NCI-H774 (cell line): Measurements from ENCODE around the gene ARNT2.

Source experiments
- DNase-seq: peaks from one replicate; lab custom pipeline; 2025; lab: John Stamatoyannopoulos, UW

Gene ARNT2

DNA sequence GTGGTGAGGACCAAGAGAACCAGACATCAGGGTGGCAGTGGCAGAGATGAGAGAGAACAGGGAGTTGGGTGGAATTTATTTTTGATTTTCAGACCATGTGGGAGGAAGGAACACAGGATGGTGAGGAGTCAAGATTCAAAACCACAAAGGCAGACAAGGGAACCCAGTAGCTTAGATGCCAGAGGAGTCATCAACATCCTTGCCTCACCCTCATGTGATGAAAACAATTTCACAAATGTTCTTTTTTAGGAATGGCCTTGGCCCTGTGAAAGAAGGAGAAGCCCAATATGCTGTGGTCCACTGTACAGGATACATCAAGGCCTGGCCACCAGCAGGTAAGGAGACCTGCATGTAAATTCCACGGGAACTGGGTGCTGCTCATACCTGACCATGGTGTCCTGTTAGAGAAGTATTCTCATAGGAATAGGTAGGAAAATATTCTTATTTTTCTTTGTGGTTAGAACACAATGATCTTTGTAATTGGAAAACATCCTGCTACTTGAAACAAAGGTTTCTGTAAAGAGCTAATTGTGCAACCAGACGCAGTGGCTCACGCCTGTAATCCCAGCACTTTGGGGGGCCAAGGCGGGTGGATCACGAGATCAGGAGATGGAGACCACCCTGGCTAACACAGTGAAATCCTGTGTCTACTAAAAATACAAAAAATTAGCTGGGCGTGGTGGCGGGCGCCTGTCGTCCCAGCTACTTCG lies 110.0 kb downstream of the ARNT2 start:
- DNase-seq = no peak

DNA sequence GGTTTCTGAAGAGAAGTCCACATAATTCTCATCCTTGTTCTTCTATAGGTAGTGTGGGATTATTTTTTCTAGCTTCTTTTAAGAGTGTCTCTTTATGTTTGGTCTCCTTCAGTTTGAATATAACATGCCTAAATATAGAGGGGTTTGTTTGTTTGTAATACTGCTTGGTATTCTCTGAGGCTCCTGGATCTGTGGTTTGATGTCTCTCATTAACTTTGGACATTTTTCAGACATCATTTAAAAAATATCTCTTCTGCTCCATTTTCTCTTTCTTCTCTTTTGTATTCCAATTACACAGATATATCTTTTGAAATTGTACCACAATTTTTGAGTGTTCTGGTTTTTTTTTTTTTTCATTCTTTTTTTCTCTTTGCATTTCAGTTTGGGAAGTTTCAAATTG lies 113.1 kb downstream of the ARNT2 start:
- no peak for DNase-seq

DNA sequence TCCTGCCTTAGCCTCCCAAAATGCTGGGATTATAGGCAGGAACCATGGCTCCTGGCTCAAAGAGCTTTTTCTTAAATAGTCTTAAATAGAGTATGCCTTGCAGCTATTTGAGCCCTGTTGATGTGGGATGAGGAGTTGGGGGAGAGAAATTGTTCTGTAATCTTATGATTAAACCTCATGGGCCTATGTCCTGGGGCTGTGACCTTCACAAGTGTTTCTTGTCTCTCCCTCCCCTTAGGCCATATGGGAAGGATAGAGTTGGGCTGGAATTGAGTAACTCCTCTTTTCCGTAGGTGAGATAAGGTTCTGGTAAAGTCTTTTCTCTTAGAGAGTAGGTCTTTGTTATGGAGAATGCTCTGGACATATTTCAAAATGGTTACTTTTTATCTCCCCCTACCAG lies 114.3 kb downstream of the ARNT2 start:
- no peak for DNase-seq

DNA sequence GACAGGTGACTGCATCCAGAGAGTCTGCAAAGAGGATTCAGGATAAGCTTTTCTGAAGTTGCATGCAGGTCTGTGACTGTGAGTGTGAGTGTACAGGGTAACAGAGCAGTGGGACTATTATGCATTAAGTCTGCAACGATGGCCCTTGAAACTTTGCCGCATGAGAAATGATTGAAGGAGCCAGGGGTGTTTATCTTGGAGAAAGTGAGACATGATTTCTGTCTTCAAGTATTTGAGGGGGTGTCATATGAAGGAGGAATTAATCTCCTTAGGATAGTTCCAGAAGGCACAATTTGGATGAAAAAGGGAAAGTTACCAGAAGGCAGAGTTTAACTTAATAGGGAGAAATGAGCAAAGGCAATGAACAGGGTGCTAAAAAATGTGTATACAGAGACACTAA lies 119.6 kb downstream of the ARNT2 start:
- DNase-seq = no peak

DNA sequence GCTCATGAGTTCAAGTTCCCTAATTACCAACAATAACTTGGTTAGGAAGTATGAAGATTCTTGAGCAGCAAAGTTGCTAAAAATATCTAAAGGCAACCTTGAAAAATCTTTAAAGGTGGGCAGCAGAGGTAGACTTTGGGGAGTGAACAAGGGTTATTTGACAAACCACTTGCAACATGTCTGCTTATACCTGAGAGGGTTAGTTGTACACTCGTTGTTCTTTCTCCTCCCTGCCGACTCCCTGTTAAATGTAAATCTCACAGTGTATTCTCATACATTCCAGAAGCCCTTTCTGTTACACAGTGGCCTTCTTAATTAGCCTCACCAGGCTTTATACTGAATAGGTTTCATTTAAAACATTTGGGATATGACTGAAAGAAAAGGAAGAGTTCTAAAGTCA lies 121.7 kb downstream of the ARNT2 start:
- no peak for DNase-seq

DNA sequence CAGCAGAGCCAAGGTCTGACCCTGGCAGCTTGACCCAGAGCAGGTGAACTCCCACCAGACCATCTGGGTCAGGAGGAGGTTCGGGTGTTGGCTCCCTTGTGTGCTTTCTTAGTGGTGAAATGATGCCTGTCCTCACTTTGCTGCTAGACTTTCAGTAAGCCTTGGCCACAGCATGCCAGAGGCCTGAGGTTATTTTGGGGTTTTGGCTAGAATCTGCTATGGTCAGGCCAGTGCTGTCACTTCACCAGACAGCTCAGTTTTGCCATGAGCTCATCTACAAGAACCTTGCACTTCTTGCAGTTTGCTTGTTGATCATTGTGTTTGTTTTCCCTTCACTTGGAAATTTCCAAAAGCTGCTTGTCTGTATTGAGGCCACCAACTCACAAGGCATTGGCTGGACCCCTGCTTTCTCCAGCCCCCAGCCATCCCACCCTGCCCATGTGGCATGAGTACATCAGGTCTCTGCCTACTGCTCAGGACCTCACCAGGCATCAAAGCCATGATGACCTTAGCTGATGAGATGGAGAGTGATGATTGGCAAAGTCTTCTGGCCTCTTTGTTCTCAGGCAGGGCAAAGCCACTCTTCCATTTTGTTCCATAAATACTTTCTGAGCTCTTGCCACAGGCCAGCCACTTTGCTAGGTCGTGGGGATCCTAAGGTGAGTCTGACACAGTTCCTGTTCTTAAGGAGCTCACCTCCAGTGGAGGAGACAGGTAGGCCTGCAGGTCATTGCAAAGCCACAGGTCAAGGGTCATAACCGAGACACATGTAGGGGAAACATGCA lies 122.6 kb downstream of the ARNT2 start:
- DNase-seq = no peak

DNA sequence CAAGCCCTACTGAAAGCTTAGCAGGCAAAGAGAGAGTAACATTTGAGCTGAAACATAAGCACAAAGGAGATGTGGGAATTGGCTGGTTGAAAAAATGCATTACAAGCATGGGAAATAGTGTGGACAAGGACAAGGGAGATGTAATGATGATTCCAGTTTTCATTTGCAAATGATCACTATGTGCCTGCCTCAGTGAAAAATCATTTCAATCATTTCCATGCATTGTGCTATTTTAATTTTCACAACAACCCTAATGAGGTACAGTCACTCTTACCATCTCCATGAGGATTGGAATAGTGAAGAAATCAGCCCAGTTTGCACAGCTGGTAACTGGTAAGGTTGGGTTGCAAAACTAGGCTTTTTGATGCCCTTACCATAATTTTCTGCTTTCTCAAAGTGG lies 123.2 kb downstream of the ARNT2 start:
- DNase-seq = no peak

DNA sequence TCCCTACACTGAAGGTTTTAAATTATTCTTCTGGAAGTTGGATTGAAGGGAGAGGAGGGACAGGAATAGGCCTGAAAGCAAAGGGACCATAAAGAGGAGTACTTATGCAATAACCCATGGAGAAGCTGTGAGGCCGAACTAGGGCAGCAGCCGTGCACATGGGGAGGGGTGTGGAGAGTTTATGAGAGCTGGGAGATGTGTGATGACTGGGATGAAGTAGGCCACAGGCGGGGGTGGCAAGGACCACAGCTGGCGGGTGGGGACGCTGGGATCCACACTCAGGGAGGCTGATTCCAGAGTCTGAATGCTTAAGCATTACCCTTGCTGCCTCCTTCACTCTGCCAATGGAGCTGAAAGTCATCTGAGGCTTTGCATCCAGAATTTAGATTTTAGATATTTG lies 123.8 kb downstream of the ARNT2 start:
- DNase-seq = no peak

DNA sequence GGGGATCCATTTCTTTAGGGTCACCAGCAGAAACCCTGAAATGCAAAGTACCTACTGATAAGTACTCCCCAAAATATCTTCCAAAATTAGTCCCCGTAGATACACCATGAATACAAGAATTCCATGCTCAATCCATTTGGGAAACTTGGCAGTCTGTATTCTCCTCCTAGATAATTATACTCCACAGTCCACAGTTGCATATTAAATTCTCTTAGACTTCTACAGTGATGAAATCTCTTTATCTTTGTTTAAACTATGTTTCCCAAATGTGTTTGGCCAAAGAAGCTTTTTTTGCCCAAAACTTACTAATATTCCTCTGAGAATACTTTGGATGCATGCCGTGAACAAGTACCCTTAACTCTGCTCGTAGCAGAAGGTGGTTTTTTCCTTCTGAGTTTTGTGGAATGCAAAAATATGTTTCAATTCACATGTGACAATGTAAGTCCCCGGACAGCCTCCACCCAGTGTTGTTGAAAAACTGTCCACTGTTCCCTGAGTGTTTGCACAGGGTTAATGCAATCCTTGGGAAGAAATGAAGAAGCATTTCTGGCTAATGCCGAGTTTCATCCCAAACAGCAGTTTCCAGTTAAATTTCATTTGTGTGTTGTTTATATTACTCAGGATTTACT lies 126.7 kb downstream of the ARNT2 start:
- DNase-seq = no peak

DNA sequence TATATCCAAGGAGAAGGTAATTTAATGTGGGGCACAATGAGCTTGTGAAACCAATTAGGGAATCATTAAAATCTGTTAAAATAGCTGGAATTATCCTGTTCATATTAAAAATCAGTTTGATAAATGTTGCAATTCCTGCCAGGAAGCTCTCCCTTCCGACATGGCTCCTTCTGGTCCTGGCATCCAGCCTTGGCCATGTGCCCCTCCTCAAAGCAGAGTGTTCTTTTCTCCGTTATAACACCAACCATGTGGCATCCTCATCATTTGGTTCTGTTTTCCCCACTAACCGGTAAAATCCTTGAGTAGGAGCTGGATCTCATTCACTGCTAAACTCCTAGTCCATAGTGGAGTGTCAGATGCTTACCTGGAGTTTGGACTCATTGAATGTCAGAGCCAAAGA lies 127.2 kb downstream of the ARNT2 start:
- no peak for DNase-seq

DNA sequence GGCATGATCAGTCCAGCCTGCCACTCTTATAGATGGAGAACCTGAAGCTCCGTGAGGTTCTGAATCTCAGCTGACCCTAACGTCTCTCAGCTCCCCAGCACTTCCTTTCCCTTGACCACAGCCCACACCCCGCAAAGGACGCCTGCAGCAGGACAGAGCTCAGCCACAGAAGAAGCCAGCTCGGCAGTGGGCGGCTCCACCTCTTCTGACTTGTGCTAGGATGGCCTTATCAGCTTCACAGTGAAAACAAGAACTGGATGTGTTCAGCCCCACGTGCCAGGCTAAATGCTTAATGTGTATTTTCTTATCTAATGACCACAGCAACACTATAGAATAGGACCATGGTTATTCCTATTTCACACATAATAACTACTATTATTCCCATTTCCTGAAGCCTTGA lies 127.6 kb downstream of the ARNT2 start:
- no peak for DNase-seq

DNA sequence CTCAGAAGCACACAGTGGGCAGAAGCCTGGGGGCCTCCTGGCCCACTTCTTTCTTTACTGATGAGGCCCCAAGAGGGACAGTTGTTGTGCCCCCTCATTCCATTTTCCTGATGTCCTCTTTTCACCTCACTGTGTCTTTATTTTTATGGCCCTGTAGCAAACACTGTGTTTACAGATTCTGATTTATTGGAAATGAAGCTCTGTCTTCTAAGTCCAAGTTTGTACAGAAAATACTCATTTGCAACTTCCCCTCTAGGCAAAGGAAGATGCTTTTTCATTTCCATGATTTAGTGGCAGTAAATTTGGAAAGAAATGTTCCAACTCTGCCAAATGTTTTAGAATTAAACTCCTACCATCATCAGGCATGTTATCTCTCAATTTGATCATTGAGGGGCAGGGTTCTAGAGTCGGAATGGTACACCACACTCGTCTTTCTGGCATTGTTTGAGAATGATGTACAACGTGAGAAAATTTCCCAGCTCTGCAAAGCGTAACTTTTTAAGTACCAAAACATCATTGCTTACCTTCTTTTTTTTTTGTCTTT lies 129.7 kb downstream of the ARNT2 start:
- DNase-seq = no peak

DNA sequence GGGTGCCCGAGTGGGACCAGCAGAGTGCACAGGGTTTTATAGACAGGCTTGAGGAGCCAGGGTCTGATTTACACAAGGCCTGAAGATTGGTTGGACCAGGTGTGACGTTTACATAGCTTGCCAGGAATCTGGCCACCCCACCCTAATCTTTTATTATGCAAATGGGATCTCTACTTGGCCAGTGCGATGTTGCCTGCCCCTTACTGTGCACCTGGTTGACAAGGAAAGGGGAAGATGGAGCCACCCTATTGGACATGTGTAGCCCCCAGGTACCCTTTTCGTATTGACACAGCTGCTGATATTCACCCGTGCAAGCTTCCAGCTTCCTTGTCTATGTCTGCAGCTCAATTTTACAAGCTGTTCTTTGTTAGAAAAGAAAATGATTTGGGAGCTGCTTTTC lies 132.0 kb downstream of the ARNT2 start:
- DNase-seq = peak; percentile 86

DNA sequence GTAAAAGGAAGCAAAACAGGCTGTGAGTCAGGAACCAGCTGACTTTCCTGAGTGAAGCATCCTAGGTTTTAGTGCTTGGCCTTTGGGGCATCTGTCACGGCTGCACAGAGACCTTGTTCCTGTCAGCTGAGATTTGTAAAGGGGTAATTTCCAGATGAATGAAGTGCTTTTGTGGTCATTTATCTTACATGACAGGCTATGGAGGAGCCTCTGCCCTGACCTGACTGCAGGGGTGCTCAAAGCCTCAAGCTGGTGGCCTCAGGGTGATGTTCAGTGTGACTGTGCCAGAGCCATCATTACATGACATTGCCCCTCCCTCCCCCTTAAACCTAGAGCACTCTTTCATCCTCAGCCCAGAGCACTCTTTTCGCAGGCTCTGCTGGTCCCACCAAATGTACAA lies 132.5 kb downstream of the ARNT2 start:
- DNase-seq = peak; percentile 65

DNA sequence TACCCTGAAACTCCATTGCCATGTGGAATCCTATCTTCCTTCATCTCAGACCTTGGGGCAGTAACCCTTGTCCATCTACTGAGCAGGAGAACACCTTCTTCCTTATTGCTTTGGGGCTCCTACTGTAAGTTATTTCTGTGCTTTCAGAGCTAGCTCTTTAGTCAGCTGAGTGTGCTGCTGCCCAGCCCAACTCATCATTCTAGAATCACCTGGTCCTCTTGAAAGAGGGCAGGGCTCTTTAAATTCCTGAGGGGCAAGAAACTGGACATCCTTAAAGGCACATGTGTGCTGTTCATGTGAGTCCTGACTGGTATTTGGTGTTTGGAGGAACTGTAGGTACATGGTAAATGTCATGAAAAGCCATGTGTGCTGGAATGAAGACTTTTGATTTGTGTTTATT lies 140.9 kb downstream of the ARNT2 start:
- DNase-seq = no peak

DNA sequence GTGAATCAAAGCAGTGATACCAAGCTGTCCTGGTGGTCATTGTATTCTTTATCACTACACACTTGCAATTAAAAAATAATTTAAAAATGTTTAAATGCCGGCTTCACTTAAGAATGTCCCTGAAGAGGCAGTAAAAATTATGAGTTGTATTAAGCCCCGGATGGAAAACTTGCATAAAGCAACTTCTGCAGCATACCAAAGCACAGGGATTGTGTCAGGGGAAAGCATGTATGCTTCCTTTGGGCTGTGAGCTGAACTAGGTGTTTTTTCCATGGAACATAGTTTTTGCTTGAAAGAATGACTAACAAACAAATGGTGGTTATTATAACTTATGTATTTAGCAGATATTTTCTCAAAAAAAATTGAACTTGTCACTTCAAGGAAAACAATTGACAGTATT lies 143.1 kb downstream of the ARNT2 start:
- no peak for DNase-seq

DNA sequence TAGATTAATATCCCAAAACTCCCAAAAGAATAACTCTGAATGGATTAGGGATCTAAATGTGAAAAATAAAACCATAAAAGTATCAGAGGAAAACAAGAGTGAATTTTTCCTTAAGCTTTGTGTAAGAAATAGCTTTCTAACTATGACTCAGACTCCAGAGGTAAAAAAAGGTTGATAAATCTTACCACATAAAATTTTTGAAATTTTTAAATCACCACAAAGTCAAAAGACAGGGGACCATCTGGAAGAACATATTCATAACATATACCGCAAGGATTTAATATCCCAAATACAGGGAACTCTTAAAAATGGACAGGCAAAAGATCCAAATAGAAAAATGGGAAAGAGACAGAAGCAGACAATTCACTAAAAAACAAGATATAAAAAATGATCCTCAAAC lies 145.0 kb downstream of the ARNT2 start:
- no peak for DNase-seq

DNA sequence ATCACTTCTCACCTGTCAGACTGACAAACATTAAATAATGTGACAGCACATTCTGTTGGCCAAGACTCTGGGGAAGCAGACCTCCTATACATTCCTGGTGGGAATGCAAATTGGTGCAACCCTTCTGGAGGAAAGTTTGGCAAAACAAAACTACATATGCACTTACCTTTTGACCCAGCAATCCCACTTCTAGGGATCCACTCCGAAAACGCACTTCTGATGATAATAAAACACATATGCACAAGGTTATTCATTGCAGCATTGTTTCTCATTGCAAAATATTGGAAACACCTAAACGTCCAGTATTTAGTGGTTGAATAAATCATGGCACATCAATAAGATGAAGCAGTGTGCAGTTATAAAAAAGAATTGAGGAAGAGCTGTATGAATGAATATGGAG lies 145.5 kb downstream of the ARNT2 start:
- DNase-seq = no peak

DNA sequence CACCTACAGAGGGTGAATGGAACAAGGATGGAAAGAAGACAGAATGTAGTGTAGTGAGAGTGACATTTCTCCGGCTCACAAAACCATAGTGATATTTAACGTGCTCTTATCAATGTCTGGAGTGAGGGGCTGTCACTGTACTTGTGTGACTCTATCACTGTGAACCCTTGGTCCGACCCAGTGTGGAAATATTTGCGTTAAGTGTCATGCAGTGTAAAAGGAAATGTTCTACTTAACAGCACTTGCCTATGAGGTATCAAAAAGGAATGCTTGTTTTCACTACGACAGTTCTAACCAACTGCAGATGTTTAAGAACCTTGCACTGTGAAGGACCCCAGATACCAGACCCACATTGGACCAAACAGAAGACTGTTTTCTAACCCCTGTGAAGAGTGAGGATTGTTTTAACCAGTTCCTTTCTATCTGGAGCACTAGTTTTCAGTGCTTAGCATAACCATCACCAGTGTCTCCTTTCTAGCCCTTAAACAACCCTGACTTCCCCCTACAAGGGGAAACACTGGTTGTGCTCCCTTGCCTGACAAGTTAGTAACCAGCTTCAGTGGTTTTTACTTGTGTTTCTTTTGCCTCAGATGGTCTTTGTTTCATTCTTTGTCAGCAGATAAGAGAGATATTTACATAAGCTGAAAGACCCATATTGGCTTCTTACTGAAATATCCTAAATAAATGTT lies 146.2 kb downstream of the ARNT2 start:
- DNase-seq = no peak

DNA sequence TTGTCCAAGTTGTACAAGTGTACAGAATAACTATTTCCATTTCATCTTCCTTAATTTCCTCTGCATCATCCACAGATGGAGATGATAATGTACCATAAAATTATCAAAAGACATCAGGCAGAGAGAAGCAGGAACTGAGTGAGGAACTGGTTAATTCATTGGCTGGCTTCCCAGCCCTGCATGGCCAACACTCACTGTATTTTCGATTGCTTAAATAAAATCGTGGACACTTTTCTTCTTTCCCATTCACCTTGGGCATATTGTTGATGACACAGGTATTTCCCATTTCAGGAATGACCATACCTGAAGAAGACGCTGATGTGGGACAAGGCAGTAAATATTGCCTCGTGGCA lies 146.7 kb downstream of the ARNT2 start:
- DNase-seq = no peak

DNA sequence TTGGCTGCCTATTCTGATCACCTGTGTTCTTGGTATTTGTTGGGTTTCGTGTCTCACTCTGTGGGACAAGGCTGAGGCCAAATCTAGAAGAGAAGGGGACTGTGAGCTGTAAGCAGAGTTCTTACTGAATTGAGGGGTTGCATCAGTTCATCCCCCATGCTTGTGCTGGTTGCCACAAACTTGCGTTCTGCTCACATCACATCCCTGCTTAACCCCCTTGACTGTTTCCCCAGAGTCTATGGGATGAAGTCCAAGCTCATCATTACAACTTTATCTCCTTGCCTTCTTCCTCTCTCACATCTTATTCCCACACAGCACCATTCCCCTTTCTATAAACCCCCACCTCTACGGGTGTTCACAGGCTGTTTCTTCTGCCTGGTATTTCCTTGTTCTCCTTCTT lies 147.2 kb downstream of the ARNT2 start:
- no peak for DNase-seq

DNA sequence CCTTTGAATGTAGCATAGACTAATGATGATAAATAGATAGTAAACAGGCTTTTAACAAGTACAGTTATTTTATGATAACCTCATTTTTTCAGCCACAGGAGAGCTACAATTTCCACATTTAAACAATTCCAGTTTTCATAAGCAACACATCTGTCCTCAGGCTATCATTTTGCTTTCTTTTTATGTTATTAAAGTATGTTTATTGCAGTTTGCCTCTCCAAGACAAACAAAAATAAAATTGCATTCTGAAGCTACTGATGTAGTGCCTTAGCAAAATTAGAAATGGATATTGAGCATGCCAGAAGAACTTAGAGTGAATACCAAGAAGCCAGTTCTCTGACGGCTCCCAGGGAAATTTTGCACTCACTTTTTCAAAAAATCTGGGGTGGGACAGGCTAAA lies 150.4 kb downstream of the ARNT2 start:
- no peak for DNase-seq
